Measurements from ENCODE around the gene PCDHGA2.
"Not testable (repeated sequence)": the region's sequence is repeated elsewhere in the genome, so short reads cannot be mapped to it uniquely, and the experiment has no call there.

PCDHGA2 gene

GRCh38 chr5:141383345-141383744 lies 44.8 kb downstream of the PCDHGA2 start:
- ATAC-seq (ENCODE audit: insufficient read depth, low read depth): no peak
- no peak overlapping the region for H2AFZ ChIP-seq (ENCODE audit: low read depth, low read length)

GRCh38 chr5:141384471-141385267 lies 46.1 kb downstream of the PCDHGA2 start:
- H3K27ac ChIP-seq (ENCODE audit: low read length): no peak overlapping the region
- DNase-seq (no peak), ATAC-seq (ENCODE audit: insufficient read depth, low read depth) (no peak)
- no peaks in the 10 kb centered on the region for H3K4me1 ChIP-seq (ENCODE audit: insufficient read depth, low read length)
- H2AFZ ChIP-seq (ENCODE audit: low read depth, low read length): no peak overlapping the region
- H3K27me3 ChIP-seq (ENCODE audit: insufficient read depth, low read length, poor library complexity): no peaks in the 10 kb centered on the region
- no peak overlapping the region for H3K9ac ChIP-seq (ENCODE audit: low read depth, low read length)
- no peak overlapping the region for H3K4me2 ChIP-seq (ENCODE audit: insufficient read depth, low read length)
- H3K4me3 ChIP-seq (ENCODE audit: low read depth in 1 of 2, low read length in 2 of 2): no peak overlapping the region
- H3K9me3 ChIP-seq (ENCODE audit: insufficient read depth, low read length, severe bottlenecking): no peaks in the 10 kb centered on the region
- no peaks in the 10 kb centered on the region for H3K79me2 ChIP-seq (ENCODE audit: insufficient read depth, low read length)
- H4K20me1 ChIP-seq (ENCODE audit: insufficient read depth, low read length): no peaks in the 10 kb centered on the region
- TF ChIP-seq EZH2 (IDR thresholded peaks at IDR 0.05; ENCODE audit: borderline replicate concordance, low read depth, low read length, severe bottlenecking): no peak
- no peak for TF ChIP-seq CTCF (IDR thresholded peaks at IDR 0.05; ENCODE audit: borderline replicate concordance, extremely low read depth, low read length, poor library complexity, severe bottlenecking)
- no peaks in the 10 kb centered on the region for H3K36me3 ChIP-seq (ENCODE audit: insufficient read depth, low read length)

More at GRCh38 chr5:141383345-141383744, 44.8 kb downstream of the PCDHGA2 start:
- no peaks in the 10 kb centered on the region for H3K9me3 ChIP-seq (ENCODE audit: insufficient read depth, low read length, severe bottlenecking)
- H3K79me2 ChIP-seq (ENCODE audit: insufficient read depth, low read length): no peaks in the 10 kb centered on the region
- H3K36me3 ChIP-seq (ENCODE audit: insufficient read depth, low read length): no peaks in the 10 kb centered on the region
- H3K4me2 ChIP-seq (ENCODE audit: insufficient read depth, low read length): no peak overlapping the region
- H4K20me1 ChIP-seq (ENCODE audit: insufficient read depth, low read length): no peaks in the 10 kb centered on the region
- no peak overlapping the region for H3K9ac ChIP-seq (ENCODE audit: low read depth, low read length)
- H3K4me3 ChIP-seq (ENCODE audit: low read depth in 1 of 2, low read length in 2 of 2): no peak overlapping the region
- H3K27me3 ChIP-seq (ENCODE audit: insufficient read depth, low read length, poor library complexity): no peaks in the 10 kb centered on the region
- DNase-seq: no peak
- TF ChIP-seq CTCF (IDR thresholded peaks at IDR 0.05; ENCODE audit: borderline replicate concordance, extremely low read depth, low read length, poor library complexity, severe bottlenecking): no peak
- no peak for TF ChIP-seq EZH2 (IDR thresholded peaks at IDR 0.05; ENCODE audit: borderline replicate concordance, low read depth, low read length, severe bottlenecking)
- no peak overlapping the region for H3K27ac ChIP-seq (ENCODE audit: low read length)
- H3K4me1 ChIP-seq (ENCODE audit: insufficient read depth, low read length): no peaks in the 10 kb centered on the region

- H3K9ac ChIP-seq (ENCODE audit: low read depth, low read length); H2AFZ ChIP-seq (ENCODE audit: low read depth, low read length); DNase-seq; H3K79me2 ChIP-seq (ENCODE audit: insufficient read depth, low read length); H3K9me3 ChIP-seq (ENCODE audit: insufficient read depth, low read length, severe bottlenecking); H3K36me3 ChIP-seq (ENCODE audit: insufficient read depth, low read length); H4K20me1 ChIP-seq (ENCODE audit: insufficient read depth, low read length); H3K4me2 ChIP-seq (ENCODE audit: insufficient read depth, low read length); H3K27me3 ChIP-seq (ENCODE audit: insufficient read depth, low read length, poor library complexity); ATAC-seq (ENCODE audit: insufficient read depth, low read depth); H3K4me3 ChIP-seq (ENCODE audit: low read depth in 1 of 2, low read length in 2 of 2); H3K4me1 ChIP-seq (ENCODE audit: insufficient read depth, low read length); H3K27ac ChIP-seq (ENCODE audit: low read length): not testable (repeated sequence)
These were observed 49.2 kb downstream of the PCDHGA2 start, which contains the start of gene PCDHGB4 for GRCh38 chr5:141387557-141388311. PCDHGB4 (plus strand) TSS chr5:141387698; CDS start chr5:141387885, 187 bp downstream.

GRCh38 chr5:141388661-141389060 lies 50.1 kb downstream of the PCDHGA2 start:
- Histone ChIP-seq H3K4me2 (ENCODE audit: insufficient read depth, low read length) (no peak overlapping the region), H3K9ac (ENCODE audit: low read depth, low read length) (no peak overlapping the region), H3K36me3 (ENCODE audit: insufficient read depth, low read length) (no peaks in the 10 kb centered on the region), H3K4me3 (ENCODE audit: low read depth in 1 of 2, low read length in 2 of 2) (no peak overlapping the region), H3K4me1 (ENCODE audit: insufficient read depth, low read length) (no peaks in the 10 kb centered on the region), H2AFZ (ENCODE audit: low read depth, low read length) (no peak overlapping the region), H4K20me1 (ENCODE audit: insufficient read depth, low read length) (no peaks in the 10 kb centered on the region), H3K79me2 (ENCODE audit: insufficient read depth, low read length) (no peaks in the 10 kb centered on the region), H3K27me3 (ENCODE audit: insufficient read depth, low read length, poor library complexity) (no peaks in the 10 kb centered on the region), H3K9me3 (ENCODE audit: insufficient read depth, low read length, severe bottlenecking) (no peaks in the 10 kb centered on the region), H3K27ac (ENCODE audit: low read length) (no peak overlapping the region)
- no peak for DNase-seq
- no peak for ATAC-seq (ENCODE audit: insufficient read depth, low read depth)
- TF ChIP-seq CTCF (IDR thresholded peaks at IDR 0.05; ENCODE audit: borderline replicate concordance, extremely low read depth, low read length, poor library complexity, severe bottlenecking): no peak
- TF ChIP-seq EZH2 (IDR thresholded peaks at IDR 0.05; ENCODE audit: borderline replicate concordance, low read depth, low read length, severe bottlenecking): no peak
